Smooth muscle cell (in vitro differentiated cells): ENCODE measurements around the gene CLEC1B. TPM values are rescaled to one million over a fixed set of nuclear protein-coding genes. Genes with fewer than 3 reads are reported as not detected.

Source experiments
- polyA plus RNA-seq: library from polyadenylated mRNA; unstranded; fragments of >200 nt; fragmentation: Nextera tagmentation; extraction: Ambion mirVana; gene quantifications from 2 replicates; pipeline ENCODE4 v1.2.1, GENCODE V29; 2016
- total RNA-seq: library from RNA; depleted of rRNA; stranded (reverse); fragments of >200 nt; gene quantifications from 2 replicates; pipeline ENCODE4 v1.2.3, GENCODE V29; 2014

The CLEC1B gene
- total and polyA plus RNA-seq, 2 experiments from 2014 or later: 2.9 to 4.1 TPM

Other genes with a start within 250 kb of the CLEC1B start
- gene CD69, start 238.2 kb downstream of the CLEC1B start, total RNA-seq: 0.13 TPM in 1 of 2 replicates, not detected in the other
- gene CD69, start 238.2 kb downstream of the CLEC1B start, polyA plus RNA-seq: not detected in 2 replicates
- gene KLRF1, start 171.6 kb downstream of the CLEC1B start, total RNA-seq: not detected in 2 replicates
- gene KLRF1, start 171.6 kb downstream of the CLEC1B start, polyA plus RNA-seq: not detected in 2 replicates
- 13.6 and 14.0 TPM in 2 replicates for gene CLEC2B, start 129.8 kb downstream of the CLEC1B start, total RNA-seq
- gene CLEC2B, start 129.8 kb downstream of the CLEC1B start, polyA plus RNA-seq: 8.0 and 12.0 TPM in 2 replicates
- gene KLRF2, start 117.6 kb downstream of the CLEC1B start, total RNA-seq: not detected in 2 replicates
- 0.43 TPM in 1 of 2 replicates, not detected in the other for gene KLRF2, start 117.6 kb downstream of the CLEC1B start, polyA plus RNA-seq
- gene CLEC2A, start 66.8 kb downstream of the CLEC1B start, total RNA-seq: not detected in 2 replicates
- 0.67 and 1.7 TPM in 2 replicates for gene CLEC2A, start 66.8 kb downstream of the CLEC1B start, polyA plus RNA-seq
- 1.2 and 2.3 TPM in 2 replicates for gene CLEC12A, start 27.7 kb downstream of the CLEC1B start, total RNA-seq
- 0.40 and 1.7 TPM in 2 replicates for gene CLEC12A, start 27.7 kb downstream of the CLEC1B start, polyA plus RNA-seq
- gene CLEC12B, start 11.5 kb upstream of the CLEC1B start, total RNA-seq: not detected in 2 replicates
- not detected in 2 replicates for gene CLEC12B, start 11.5 kb upstream of the CLEC1B start, polyA plus RNA-seq
- gene CLEC9A, start 31.6 kb upstream of the CLEC1B start, total RNA-seq: not detected in 2 replicates
- not detected in 2 replicates for gene CLEC9A, start 31.6 kb upstream of the CLEC1B start, polyA plus RNA-seq
- 0.40 TPM in 1 of 2 replicates, not detected in the other for gene CLEC1A, start 99.9 kb upstream of the CLEC1B start, total RNA-seq
- 0.70 TPM in 1 of 2 replicates, not detected in the other for gene CLEC1A, start 99.9 kb upstream of the CLEC1B start, polyA plus RNA-seq
- gene CLEC7A, start 131.1 kb upstream of the CLEC1B start, total RNA-seq: 0.27 TPM in 1 of 2 replicates, not detected in the other
- 0.41 TPM in 1 of 2 replicates, not detected in the other for gene CLEC7A, start 131.1 kb upstream of the CLEC1B start, polyA plus RNA-seq
- 7.4 and 14.5 TPM in 2 replicates for gene OLR1, start 173.0 kb upstream of the CLEC1B start, total RNA-seq
- gene OLR1, start 173.0 kb upstream of the CLEC1B start, polyA plus RNA-seq: 5.4 and 6.7 TPM in 2 replicates
- 1.6 and 2.0 TPM in 2 replicates for gene TMEM52B, start 179.9 kb upstream of the CLEC1B start, total RNA-seq
- 0.77 and 4.5 TPM in 2 replicates for gene TMEM52B, start 179.9 kb upstream of the CLEC1B start, polyA plus RNA-seq
- gene GABARAPL1, start 213.8 kb upstream of the CLEC1B start, total RNA-seq: 83.4 and 101 TPM in 2 replicates
- 87.3 and 90.0 TPM in 2 replicates for gene GABARAPL1, start 213.8 kb upstream of the CLEC1B start, polyA plus RNA-seq